GM12872 (cell line): ENCODE measurements around the gene DNAJC25.

Experiments
- TF ChIP-seq, protein P1 (sequence below): IDR thresholded peaks from 3 replicates; pipeline ENCODE4 v1.5.1; 2011; ENCODE audit warnings: low read depth, mild to moderate bottlenecking, low read length, moderate library complexity; ENCODE audit not compliant: insufficient read depth

DNAJC25 gene

DNA sequence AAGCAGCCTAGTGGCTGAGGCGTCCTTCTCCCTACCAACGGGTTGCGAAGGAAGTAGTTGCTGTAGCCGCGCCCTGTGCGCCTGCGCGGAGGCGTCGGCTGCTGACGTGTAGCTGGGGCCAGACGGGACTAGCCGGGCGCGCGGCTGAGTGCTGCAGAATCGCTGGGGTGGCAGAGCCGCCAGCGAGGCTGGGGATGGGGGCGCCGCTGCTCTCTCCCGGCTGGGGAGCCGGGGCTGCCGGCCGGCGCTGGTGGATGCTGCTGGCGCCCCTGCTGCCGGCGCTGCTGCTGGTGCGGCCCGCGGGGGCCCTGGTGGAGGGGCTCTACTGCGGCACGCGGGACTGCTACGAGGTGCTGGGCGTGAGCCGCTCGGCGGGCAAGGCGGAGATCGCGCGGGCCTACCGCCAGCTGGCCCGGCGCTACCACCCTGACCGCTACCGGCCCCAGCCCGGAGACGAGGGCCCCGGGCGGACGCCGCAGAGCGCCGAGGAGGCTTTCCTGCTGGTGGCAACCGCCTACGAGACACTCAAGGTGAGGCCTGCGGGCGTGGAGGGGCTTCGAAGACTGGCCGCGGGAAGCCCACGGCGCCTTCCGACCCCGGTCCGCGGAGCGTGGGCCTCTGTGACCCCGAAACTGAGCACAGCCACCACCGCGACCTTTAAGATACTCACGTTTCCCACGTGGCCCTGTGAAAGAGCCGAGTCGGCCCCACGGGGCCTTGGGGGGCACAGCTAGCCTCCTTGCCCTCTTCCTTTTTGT lies at the start of gene DNAJC25:
Gene DNAJC25, plus strand, starts transcription at position 121 of the 758 bp plus-strand sequence. Its CDS starts 74 bp downstream, at position 195.
- TF ChIP-seq, protein P1, sequence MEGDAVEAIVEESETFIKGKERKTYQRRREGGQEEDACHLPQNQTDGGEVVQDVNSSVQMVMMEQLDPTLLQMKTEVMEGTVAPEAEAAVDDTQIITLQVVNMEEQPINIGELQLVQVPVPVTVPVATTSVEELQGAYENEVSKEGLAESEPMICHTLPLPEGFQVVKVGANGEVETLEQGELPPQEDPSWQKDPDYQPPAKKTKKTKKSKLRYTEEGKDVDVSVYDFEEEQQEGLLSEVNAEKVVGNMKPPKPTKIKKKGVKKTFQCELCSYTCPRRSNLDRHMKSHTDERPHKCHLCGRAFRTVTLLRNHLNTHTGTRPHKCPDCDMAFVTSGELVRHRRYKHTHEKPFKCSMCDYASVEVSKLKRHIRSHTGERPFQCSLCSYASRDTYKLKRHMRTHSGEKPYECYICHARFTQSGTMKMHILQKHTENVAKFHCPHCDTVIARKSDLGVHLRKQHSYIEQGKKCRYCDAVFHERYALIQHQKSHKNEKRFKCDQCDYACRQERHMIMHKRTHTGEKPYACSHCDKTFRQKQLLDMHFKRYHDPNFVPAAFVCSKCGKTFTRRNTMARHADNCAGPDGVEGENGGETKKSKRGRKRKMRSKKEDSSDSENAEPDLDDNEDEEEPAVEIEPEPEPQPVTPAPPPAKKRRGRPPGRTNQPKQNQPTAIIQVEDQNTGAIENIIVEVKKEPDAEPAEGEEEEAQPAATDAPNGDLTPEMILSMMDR = no peak

DNA sequence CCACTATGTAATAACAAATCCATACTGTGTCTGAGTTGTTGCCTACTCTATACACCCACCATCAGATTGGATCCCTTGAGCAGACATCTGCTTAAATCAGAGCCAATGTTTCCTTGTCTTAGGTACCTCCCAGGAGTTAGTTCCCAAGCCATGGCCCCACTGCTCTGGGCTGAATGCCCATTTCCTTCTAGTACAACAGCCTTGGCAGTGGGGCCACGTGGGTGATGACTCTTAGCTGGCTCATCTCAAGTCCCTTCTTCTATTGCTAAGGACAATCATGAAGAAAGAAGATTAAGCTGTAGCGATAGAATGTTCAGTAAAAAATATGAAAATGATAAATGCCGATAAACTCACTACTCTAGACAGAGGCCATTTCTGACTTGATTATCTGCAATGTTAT lies 48.2 kb upstream of the DNAJC25 start:
- TF ChIP-seq, protein P1 = no peak

DNA sequence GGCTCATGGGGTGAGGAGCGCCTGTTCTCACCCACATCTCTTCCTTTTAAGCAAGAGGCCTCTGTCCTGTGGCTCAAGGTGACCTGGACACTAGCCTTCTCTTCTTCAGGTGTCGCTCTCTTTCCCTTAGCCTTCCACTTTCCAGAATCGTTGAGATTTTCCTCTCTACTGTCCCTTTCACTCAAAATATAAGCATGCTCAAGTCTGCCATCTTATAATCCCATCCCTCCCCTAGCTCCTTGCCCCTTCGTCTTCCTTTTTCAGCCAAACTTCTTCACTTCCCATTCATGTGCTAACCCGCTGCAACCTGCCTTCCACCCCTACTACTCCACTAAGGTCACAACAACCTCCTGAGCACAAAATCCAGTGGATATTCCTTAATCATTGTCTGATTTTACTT lies 44.8 kb upstream of the DNAJC25 start:
- TF ChIP-seq, protein P1 = no peak

DNA sequence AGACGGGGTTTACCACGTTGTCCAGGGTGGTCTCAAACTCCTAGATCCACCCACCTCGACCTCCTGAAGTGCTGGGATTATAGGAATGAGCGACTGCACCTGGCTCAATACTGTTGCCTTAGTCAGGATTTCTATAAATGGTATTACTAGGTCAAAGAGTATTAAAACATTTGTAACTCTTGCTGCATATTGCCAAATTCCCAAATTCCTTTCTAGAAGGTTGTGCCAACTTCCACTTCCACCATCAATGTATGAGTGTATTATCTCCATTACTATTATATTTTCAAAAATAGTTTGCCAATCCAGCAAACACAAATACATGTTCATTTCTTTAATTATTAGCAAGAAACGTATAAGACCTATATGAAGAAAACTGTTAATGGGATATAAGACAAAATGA lies 42.3 kb upstream of the DNAJC25 start:
- TF ChIP-seq, protein P1 = no peak

DNA sequence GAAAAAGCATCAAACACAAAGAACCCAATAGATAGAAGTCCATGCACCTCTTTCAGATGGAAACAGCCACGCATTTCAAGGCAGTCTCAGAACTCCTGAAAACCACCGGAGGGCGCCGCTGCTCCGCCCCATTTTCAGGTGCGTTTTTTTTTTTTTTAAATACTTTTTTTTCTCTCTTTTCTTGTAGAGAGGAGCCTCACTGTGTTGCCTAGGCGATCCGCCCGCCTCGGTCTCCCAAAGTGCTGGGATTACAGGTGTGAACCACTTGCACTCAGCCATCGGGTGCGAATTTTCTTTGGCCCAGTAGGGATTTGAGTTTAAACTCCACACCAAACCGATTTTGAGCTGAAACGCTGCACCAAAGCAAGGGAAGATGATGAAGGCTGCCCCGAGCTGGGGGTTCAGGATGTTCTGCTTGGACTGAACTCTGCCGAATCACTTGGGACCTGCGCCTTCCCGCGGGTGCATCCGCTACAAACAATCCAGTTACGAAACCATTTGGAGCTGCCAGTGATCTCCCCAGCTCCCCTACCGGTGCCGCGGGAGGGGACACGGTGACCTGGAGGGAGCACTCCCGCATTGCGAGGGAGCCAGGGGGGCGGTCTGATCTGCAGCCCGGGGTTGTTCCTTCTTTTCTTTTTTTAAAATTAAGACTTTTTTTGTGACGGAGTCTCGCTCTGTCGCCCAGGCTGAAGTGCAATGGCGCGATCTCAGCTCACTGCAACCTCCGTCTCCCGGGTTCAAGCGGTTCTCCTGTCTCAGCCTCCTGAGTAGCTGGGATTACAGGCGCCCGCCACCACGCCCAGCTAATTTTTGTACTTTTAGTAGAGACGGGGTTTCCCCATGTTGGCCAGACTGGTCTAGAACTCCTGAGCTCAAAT lies 33.0 kb upstream of the DNAJC25 start:
- TF ChIP-seq, protein P1 = peak; percentile 71

DNA sequence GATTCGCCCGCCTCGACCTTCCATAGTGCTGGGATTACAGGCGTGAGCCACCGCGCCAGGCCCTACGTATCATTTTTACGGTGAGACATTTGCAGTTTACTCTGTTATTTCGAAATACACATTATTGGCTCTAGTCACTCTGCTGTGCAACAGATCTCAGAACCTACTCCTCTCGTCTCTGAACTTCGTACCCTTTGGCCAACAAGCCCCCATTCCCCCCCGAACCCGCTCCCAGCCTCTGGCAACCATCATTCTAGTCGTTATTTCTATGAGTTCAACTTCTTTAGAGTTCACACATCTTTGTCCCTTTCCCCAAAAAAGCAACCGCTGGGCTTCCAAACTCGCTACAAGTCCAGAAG lies 32.4 kb upstream of the DNAJC25 start:
- TF ChIP-seq, protein P1 = no peak

DNA sequence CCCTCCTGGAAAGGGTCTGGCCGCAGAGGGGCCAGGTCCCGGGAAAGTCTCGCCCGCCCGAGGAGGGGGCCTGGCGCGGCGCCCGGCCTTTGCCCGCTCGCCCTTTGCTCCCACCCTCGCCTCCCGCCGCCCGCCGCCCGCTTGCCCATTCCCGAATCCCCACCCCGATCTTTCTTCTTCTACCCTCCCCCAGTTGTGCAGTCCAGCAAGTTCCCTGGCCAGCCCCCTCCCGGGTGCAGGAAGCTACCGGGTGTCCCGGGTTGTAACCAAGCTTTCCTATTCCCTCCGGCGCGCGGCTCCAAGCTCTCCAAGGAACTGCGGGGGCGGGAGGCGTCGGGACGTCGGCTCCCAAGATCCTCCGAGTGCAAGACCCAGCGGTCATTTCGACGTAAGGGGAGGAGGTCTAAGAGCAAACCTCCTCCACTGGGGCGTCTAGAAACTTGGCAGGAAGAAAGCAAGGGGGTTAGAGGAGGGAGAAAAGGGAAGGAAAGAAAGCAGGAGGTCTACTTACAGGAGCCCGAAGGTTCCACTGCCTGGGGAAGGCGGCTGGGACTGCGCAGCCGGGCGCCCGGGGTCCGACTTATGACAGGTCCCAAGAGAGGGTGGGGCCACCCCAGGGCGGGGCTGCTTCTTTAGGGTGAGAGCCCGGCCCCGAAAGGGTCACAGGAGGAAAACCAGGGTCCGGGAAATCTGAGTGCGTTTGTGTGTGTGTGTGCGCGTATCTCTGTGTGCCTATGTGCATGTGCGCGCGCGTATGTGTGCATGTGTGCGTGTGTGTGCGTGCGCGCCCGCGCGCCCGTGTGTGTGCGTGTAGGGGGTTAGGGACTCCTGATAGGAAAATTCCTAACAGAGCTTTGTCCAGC lies 31.8 kb upstream of the DNAJC25 start, which contains the start of gene PTGR1:
Gene PTGR1, minus strand, starts transcription at position 556 of the 863 bp plus-strand sequence. CDS start 2,225 bp downstream, outside the sequence.
- TF ChIP-seq, protein P1 = no peak
